Muscle of back (tissue), 13 donors: ENCODE data around the gene SAA2. TPM values are rescaled to one million over a fixed set of nuclear protein-coding genes. Genes with fewer than 3 reads are reported as not detected.
"Not testable (repeated sequence)": the region's sequence is repeated elsewhere in the genome, so short reads cannot be mapped to it uniquely, and the experiment has no call there.

ENCODE experiments used
- DNase-seq, 3 donors: peaks; one replicate each; pipeline versions ENCODE4 v3.0.0 to v3.0.0-alpha.2; 2013
- long read RNA-seq, 9 donors: transcript quantifications; one replicate each; lab custom pipeline, GENCODE V29; 2026
- polyA plus RNA-seq, 10 donors: library from polyadenylated mRNA; unstranded; fragments of 120-200 nt; gene quantifications; one replicate each; pipeline ENCODE4 v1.2.1, GENCODE V29; 2013; ENCODE audit not compliant: insufficient read length in 10 of 10

SAA2 gene
- polyA plus RNA-seq = not detected
- long read RNA-seq, donor 1 = 0 reads
- long read RNA-seq, donor 2 = 0 reads
- long read RNA-seq, donor 3 = 0 reads
- long read RNA-seq, donor 4 = 0 reads
- long read RNA-seq, donor 5, partial matches to known transcripts = 0 of 1 reads
- long read RNA-seq, donor 5, other reads (novel, unspliced or antisense) = 0 of 1 reads
- long read RNA-seq, donor 6 = 0 reads
- long read RNA-seq, donor 7 = 0 reads
- long read RNA-seq, donor 8 = 0 reads
- long read RNA-seq, donor 9 = 0 reads

GRCh38 chr11:18248561-18248960 lies at the start of gene SAA2:
Gene SAA2, minus strand, starts transcription at chr11:18248668. Its CDS starts 657 bp downstream, at chr11:18248011.
- no peak for DNase-seq

- no peak for DNase-seq
Measured at GRCh38 chr11:18295316-18295715, 46.8 kb upstream of the SAA2 start.

- no peak for DNase-seq
Measured at GRCh38 chr11:18294862-18295261, 46.4 kb upstream of the SAA2 start.

- no peak for DNase-seq
Measured at GRCh38 chr11:18288911-18289310, 40.4 kb upstream of the SAA2 start.

- DNase-seq = no peak
Measured at GRCh38 chr11:18285841-18286240, 37.4 kb upstream of the SAA2 start.

GRCh38 chr11:18282626-18283025 lies 34.2 kb upstream of the SAA2 start:
- DNase-seq = no peak

GRCh38 chr11:18280438-18281045 lies 32.1 kb upstream of the SAA2 start:
- DNase-seq = no peak

- peak in 2 of 3 donors; percentile 6 to 15 for DNase-seq
Measured at GRCh38 chr11:18277565-18278271, 29.2 kb upstream of the SAA2 start.

GRCh38 chr11:18271206-18271605 lies 22.7 kb upstream of the SAA2 start:
- DNase-seq = no peak

GRCh38 chr11:18270102-18270501 lies 21.6 kb upstream of the SAA2 start:
- DNase-seq = no peak

- not testable (repeated sequence) for DNase-seq
Measured at GRCh38 chr11:18269252-18269651, 20.8 kb upstream of the SAA2 start.

- DNase-seq = not testable (repeated sequence)
Measured at GRCh38 chr11:18267335-18268133, 19.1 kb upstream of the SAA2 start.

GRCh38 chr11:18265949-18266348 lies 17.5 kb upstream of the SAA2 start, which contains the start of gene SAA1:
Gene SAA1, plus strand, starts transcription at chr11:18266264. Its CDS starts 624 bp downstream, at chr11:18266888.
- DNase-seq = no peak

GRCh38 chr11:18264677-18265555 lies 16.4 kb upstream of the SAA2 start:
- DNase-seq = no peak

- no peak for DNase-seq
Measured at GRCh38 chr11:18264035-18264434, 15.6 kb upstream of the SAA2 start.

- not testable (repeated sequence) for DNase-seq
Measured at GRCh38 chr11:18262681-18263350, 14.3 kb upstream of the SAA2 start.

GRCh38 chr11:18261721-18262120 lies 13.3 kb upstream of the SAA2 start:
- DNase-seq = no peak

- DNase-seq = no peak
Measured at GRCh38 chr11:18259259-18259658, 10.8 kb upstream of the SAA2 start.

GRCh38 chr11:18254781-18255361 lies 6.4 kb upstream of the SAA2 start:
- no peak for DNase-seq

- DNase-seq = no peak
Measured at GRCh38 chr11:18253778-18254338, 5.4 kb upstream of the SAA2 start.
